Limb (tissue), 2 donors: ENCODE measurements around the gene CLPSL1.

Experiments
- DNase-seq, 2 donors: peaks; one replicate each; pipeline ENCODE4 v3.0.0-alpha.2; 2016; ENCODE audit errors: extremely low spot score in 2 of 2

The CLPSL1 gene

GRCh38 chr6:35757456-35758123, 23.2 kb upstream of the CLPSL1 start:
- DNase-seq = no peak

- no peak for DNase-seq
Measured at GRCh38 chr6:35759426-35759825, 21.4 kb upstream of the CLPSL1 start.

- DNase-seq = no peak
Measured at GRCh38 chr6:35765739-35766138, 15.1 kb upstream of the CLPSL1 start.

GRCh38 chr6:35769211-35769610, 11.6 kb upstream of the CLPSL1 start:
- no peak for DNase-seq

DNA sequence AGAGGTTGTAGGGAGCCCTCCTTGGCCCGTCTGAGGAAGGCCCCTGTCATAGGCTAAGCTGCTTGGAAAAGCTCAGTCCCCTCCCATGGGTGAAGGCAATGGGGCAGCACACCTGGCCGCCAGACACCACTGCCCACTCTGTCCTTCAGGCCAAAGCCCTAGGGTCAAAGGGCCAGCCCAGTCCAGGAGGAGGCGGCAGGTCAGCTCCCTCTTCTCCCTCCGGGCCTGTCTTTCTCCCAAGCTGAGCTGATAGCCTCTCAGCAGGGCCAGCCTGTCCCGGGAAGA, 9.5 kb upstream of the CLPSL1 start:
- DNase-seq = no peak

GRCh38 chr6:35774116-35774794, 6.6 kb upstream of the CLPSL1 start:
- no peak for DNase-seq

- DNase-seq = no peak
Measured at GRCh38 chr6:35775031-35775430, 5.8 kb upstream of the CLPSL1 start.

DNA sequence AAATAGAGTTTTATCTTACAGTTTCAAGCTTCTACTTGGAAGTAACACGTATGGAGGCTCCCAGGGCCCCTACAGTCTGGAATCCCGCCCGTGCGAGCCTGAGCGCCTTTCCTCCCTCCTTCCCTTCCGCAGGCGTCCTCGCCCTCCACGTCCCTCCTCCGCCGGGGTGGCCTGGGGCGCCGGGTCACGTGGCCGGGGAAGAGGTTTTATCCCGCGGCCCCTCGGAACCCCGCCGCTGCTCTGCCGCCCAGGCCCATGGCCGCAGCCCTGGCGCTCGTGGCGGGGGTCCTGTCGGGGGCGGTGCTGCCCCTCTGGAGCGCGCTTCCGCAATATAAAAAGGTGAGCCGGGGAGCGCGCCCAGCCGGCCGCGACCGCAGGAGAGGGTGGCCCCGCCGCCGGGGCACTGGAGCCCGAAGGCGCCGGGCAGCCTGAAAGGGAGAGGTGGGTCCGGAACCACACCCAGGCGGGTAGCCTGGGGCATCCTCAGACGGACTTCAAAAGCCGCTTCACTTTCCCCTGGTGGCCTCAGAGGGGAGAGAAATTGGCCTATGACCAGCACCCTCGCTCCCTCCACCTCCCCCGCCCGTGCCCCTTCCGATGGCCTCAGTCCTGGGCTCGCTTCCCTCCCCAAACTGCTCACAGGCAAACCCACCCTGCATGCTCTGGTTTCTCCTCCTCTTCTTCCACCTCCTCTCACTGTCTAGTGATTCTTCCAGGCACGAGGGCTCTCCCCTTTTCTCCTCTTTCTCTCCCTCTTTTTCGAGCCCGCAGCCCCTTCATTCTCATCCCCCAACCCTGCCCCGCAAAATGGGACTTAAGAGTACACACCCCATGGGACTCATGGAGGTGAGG, 4.2 kb upstream of the CLPSL1 start, which contains the start of gene CLPSL2:
Gene CLPSL2, plus strand, starts transcription at position 235 of the 852 bp plus-strand sequence. Its CDS starts 21 bp downstream, at position 256.
- peak in 1 of 2 donors; percentile 59 for DNase-seq

GRCh38 chr6:35777356-35778102, 3.3 kb upstream of the CLPSL1 start:
- no peak for DNase-seq

- DNase-seq = no peak
Measured at GRCh38 chr6:35778437-35778836, 2.4 kb upstream of the CLPSL1 start.

DNA sequence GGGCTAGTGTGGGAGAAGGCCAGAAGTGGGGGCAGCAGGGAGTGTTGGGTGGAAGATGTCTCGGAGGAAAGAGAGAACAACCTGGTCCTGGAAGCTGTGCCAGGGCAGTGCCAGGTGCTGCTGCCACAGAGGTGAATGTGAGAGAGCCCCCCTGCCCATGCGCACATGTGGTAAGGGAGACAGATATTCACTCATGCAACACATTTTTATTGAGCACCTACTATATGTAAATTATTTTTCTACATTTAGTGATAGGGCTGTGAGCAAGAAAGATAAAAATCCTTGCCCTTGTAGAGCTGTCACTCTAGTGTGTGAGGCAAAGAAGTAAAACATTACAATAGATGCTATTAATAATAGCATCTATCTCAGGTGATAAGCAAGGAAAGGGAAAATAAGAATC, 471 bp downstream of the CLPSL1 start:
- DNase-seq = no peak

GRCh38 chr6:35782424-35782823, 1.6 kb downstream of the CLPSL1 start:
- no peak for DNase-seq

- DNase-seq = no peak
Measured at GRCh38 chr6:35784200-35784599, 3.4 kb downstream of the CLPSL1 start.

- DNase-seq = no peak
Measured at GRCh38 chr6:35786272-35786671, 5.5 kb downstream of the CLPSL1 start.

GRCh38 chr6:35786810-35787209, 6.0 kb downstream of the CLPSL1 start:
- no peak for DNase-seq

DNA sequence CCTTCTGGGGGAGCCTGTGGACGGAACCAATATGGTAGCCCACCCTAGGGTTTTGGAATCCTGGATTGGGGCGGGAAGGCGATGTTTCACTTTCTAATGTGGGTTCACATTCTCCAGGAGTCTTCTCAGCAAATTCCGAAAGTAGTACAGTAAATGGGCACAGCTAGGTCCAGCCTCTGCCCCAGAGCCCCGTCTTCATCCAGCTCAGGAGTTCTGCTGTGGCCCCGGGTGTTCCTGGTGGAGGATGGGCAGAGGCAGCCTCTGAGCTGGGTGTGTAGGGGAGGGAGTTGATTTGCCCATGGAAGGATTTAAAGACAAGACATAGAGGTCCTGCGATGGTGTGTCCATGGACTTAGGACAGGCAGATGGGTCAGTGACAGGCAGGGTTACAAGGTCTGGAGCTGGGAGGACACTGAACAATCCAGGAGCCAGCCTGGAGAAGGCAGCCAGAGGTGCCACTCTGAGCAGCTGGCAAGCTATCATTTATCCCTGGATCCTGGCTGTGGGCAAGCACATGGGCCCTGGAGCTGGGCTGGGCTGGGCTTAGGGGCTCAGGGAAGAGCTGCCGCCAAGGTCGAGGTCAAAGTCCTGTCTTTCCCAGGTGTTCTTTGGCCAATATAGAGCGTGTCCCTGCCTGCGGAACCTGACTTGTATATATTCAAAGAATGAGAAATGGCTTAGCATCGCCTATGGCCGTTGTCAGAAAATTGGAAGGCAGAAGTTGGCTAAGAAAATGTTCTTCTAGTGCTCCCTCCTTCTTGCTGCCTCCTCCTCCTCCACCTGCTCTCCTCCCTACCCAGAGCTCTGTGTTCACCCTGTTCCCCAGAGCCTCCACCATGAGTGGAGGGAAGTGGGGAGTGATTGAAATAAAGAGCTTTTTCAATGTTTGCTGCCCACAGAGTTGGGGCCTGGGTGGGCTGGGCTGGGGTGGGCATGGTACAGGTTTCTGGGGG, 6.7 kb downstream of the CLPSL1 start:
- no peak for DNase-seq

GRCh38 chr6:35788423-35788982, 7.7 kb downstream of the CLPSL1 start:
- no peak for DNase-seq

DNA sequence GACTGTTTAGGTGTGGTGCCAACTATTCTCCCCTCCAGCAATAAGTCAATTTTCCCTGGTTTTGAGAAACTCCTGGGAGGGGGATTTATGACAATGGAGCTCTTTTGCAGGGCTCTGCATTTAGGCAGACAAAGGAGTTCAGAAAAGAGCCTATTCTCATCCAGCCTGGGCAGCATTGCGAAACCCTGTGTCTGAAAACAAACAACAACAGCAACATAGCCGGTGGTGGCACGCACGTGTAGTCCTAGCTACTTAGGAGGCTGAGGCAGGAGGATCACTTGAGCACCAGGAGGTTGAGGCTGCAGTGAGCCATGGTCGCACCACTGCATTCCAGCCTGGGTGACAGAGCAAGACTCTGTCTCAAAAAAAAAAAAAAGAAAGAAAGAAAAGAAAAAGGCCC, 9.9 kb downstream of the CLPSL1 start:
- no peak for DNase-seq

- no peak for DNase-seq
Measured at GRCh38 chr6:35794536-35795452, 14.0 kb downstream of the CLPSL1 start.
